ENCODE results near the gene LRRC75B.
"Not testable (repeated sequence)": the region's sequence is repeated elsewhere in the genome, so short reads cannot be mapped to it uniquely, and the experiment has no call there.

Gene LRRC75B

GRCh38 chr22:24553597-24554312 is 39.1 kb downstream of the LRRC75B start:
- no peak for DNase-seq (ENCODE audit: low read depth)

- DNase-seq (ENCODE audit: low read depth): not testable (repeated sequence)
Observed at GRCh38 chr22:24552503-24553286, 40.2 kb downstream of the LRRC75B start.

GRCh38 chr22:24550902-24551435 is 41.9 kb downstream of the LRRC75B start:
- no peak for DNase-seq (ENCODE audit: low read depth)

- no peak for DNase-seq (ENCODE audit: low read depth)
Observed at GRCh38 chr22:24550028-24550901, 42.6 kb downstream of the LRRC75B start.

- DNase-seq (ENCODE audit: low read depth): no peak
Observed at GRCh38 chr22:24548812-24549211, 44.1 kb downstream of the LRRC75B start.

GRCh38 chr22:24543679-24544243 is 49.1 kb downstream of the LRRC75B start:
- DNase-seq (ENCODE audit: low read depth): no peak

- DNase-seq (ENCODE audit: low read depth): no peak
Observed at GRCh38 chr22:24543185-24543601, 49.7 kb downstream of the LRRC75B start.

- DNase-seq (ENCODE audit: low read depth): no peak
Observed at GRCh38 chr22:24542641-24543040, 50.2 kb downstream of the LRRC75B start.

- no peak for DNase-seq (ENCODE audit: low read depth)
Observed at GRCh38 chr22:24541681-24542515, 51.0 kb downstream of the LRRC75B start.

GRCh38 chr22:24540470-24540869 is 52.4 kb downstream of the LRRC75B start:
- no peak for DNase-seq (ENCODE audit: low read depth)

GRCh38 chr22:24536089-24536488 is 56.8 kb downstream of the LRRC75B start:
- DNase-seq (ENCODE audit: low read depth): no peak
